Peyer's patch (tissue), 4 donors: Measurements from ENCODE around the gene TMEM52B.

Experiments
- CTCF ChIP-seq, 6 experiments: fragments of 450-650 bp in 4 of 6; fragments of 200-600 bp in 2 of 6; sonication (generic) in 1 of 6; IDR thresholded peaks; one replicate each; pipeline ENCODE4 v1.5.1; 2017 to 2019; ENCODE audit warnings: antibody characterized with exemption in 6 of 6, mild to moderate bottlenecking in 3 of 6, moderate library complexity in 1 of 6
- POLR2A ChIP-seq, 2 donors: fragments of 450-650 bp; IDR thresholded peaks; one replicate each; pipeline ENCODE4 v1.5.1; 2017; ENCODE audit warnings: antibody characterized with exemption in 2 of 2, mild to moderate bottlenecking in 2 of 2, moderate library complexity in 2 of 2

GRCh38 chr12:10159280-10159679 is 19.6 kb upstream of the TMEM52B start:
- TF ChIP-seq CTCF (IDR thresholded peaks at IDR 0.05) (no peak), POLR2A (IDR thresholded peaks at IDR 0.05) (no peak)
